WERI-Rb-1 (cell line): ENCODE data around the gene FBN3.

Experiments used
- DNase-seq: peaks from one replicate; pipeline ENCODE4 v3.0.0-alpha.2; 2020
- H3K27ac ChIP-seq: fragments of 250-450 bp; sonication (Bioruptor Pico); 2 replicates; pipeline ENCODE4 v1.5.1; 2020; ENCODE audit warnings: mild to moderate bottlenecking, moderate library complexity
- H3K27me3 ChIP-seq: fragments of 250-450 bp; sonication (Bioruptor Pico); 2 replicates; pipeline ENCODE4 v1.5.1; 2021; ENCODE audit warnings: mild to moderate bottlenecking, low read depth, moderate library complexity; ENCODE audit not compliant: insufficient read depth, severe bottlenecking
- H3K36me3 ChIP-seq: fragments of 250-450 bp; sonication (Bioruptor Pico); 2 replicates; pipeline ENCODE4 v1.5.1; 2020; ENCODE audit warnings: mild to moderate bottlenecking, moderate library complexity
- H3K4me3 ChIP-seq: 2 replicates; pipeline ENCODE4 v1.5.1; 2011; ENCODE audit warnings: low read depth, mild to moderate bottlenecking, control low read depth, low read length
- H3K9me3 ChIP-seq: fragments of 250-450 bp; sonication (Bioruptor Pico); 2 replicates; pipeline ENCODE4 v1.5.1; 2021; ENCODE audit warnings: mild to moderate bottlenecking, moderate library complexity; ENCODE audit not compliant: severe bottlenecking
- TF ChIP-seq, protein P1 (sequence below): IDR thresholded peaks from 2 replicates; pipeline ENCODE4 v1.5.1; 2011; ENCODE audit warnings: low read depth, mild to moderate bottlenecking, control low read depth, inconsistent platforms, low read length

The FBN3 gene

DNA sequence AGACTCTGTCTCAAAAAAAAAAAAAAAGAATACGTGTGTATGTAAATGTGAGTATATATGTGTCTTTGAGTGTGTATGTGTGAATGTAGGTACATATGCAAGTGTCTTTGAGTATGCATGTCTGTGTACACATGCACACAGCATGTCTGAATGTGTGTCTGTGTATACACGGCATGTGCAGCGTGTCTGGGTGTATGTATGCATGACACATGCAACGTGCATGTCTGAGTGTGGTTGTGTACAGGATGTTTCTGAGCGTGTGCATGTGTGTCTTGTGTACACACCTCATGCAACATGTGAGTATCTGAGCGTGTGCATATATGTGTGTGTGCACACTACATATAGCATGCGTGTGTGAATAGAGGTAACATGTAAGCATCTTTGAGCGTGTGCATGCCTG lies 20.8 kb downstream of the FBN3 start:
- no peak for DNase-seq
- no peak overlapping the region for H3K4me3 ChIP-seq
- H3K27ac ChIP-seq: no peak overlapping the region
- H3K27me3 ChIP-seq: no peaks in the 10 kb centered on the region
- TF ChIP-seq, protein P1, sequence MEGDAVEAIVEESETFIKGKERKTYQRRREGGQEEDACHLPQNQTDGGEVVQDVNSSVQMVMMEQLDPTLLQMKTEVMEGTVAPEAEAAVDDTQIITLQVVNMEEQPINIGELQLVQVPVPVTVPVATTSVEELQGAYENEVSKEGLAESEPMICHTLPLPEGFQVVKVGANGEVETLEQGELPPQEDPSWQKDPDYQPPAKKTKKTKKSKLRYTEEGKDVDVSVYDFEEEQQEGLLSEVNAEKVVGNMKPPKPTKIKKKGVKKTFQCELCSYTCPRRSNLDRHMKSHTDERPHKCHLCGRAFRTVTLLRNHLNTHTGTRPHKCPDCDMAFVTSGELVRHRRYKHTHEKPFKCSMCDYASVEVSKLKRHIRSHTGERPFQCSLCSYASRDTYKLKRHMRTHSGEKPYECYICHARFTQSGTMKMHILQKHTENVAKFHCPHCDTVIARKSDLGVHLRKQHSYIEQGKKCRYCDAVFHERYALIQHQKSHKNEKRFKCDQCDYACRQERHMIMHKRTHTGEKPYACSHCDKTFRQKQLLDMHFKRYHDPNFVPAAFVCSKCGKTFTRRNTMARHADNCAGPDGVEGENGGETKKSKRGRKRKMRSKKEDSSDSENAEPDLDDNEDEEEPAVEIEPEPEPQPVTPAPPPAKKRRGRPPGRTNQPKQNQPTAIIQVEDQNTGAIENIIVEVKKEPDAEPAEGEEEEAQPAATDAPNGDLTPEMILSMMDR: no peak
- H3K9me3 ChIP-seq: no peaks in the 10 kb centered on the region
- H3K36me3 ChIP-seq: peaks cover 8% of the 10 kb centered on the region

GRCh38 chr19:8127311-8127710 lies 22.1 kb downstream of the FBN3 start:
- TF ChIP-seq, protein P1: no peak
- Histone ChIP-seq H3K36me3 (peaks cover 8% of the 10 kb centered on the region), H3K9me3 (no peaks in the 10 kb centered on the region), H3K4me3 (no peak overlapping the region), H3K27me3 (no peaks in the 10 kb centered on the region), H3K27ac (no peak overlapping the region)
- no peak for DNase-seq

DNA sequence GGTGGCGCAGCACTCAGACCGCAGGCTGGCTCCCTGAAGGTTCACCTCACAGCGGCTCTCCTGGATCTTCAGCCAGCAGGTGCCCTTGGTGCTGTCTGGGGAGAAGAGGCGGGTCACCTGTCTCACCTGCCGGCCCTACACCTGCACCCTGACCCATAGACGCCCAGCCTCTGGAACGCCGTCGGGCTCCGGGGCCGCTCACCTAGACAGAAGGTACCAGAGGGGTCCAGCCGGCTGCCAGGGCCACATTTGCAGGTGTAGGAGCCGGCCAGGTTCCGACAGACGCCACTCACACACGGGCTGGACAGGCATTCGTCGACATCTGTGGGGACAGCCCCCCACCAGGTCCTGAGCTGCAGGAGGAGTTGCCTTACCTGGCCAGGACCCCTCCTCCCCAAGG lies 22.9 kb downstream of the FBN3 start:
- H3K27ac ChIP-seq: no peak overlapping the region
- H3K4me3 ChIP-seq: no peak overlapping the region
- no peak for DNase-seq
- TF ChIP-seq, protein P1: no peak
- H3K9me3 ChIP-seq: no peaks in the 10 kb centered on the region
- H3K27me3 ChIP-seq: no peaks in the 10 kb centered on the region
- peaks cover 8% of the 10 kb centered on the region for H3K36me3 ChIP-seq

- Histone ChIP-seq H3K27ac (no peak overlapping the region), H3K27me3 (no peaks in the 10 kb centered on the region), H3K36me3 (peaks cover 8% of the 10 kb centered on the region), H3K9me3 (no peaks in the 10 kb centered on the region), H3K4me3 (no peak overlapping the region)
- DNase-seq: no peak
- TF ChIP-seq, protein P1: no peak
Observed at GRCh38 chr19:8126008-8126407, 23.4 kb downstream of the FBN3 start.

DNA sequence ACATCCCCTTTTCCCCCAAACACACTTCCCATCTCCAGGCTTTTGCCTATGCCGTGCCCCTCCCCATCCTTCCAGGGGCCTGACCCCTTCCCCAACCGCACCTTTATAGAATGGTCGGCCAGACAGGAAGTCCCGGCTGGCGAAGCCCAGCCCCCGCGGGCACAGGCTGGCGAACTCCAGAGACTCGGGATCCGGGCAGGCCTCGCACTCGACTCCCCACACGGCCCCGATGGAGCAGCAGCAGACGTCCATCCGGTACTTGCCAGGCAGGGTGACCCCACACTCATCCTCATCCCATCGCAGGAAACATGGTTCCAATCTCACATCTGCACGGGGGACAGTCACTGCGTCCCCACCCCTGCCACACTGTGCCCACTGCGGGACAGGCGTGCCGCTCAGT lies 25.7 kb downstream of the FBN3 start:
- TF ChIP-seq, protein P1: no peak
- no peak for DNase-seq
- no peaks in the 10 kb centered on the region for H3K9me3 ChIP-seq
- peaks cover 6% of the 10 kb centered on the region for H3K36me3 ChIP-seq
- H3K4me3 ChIP-seq: no peak overlapping the region
- H3K27ac ChIP-seq: no peak overlapping the region
- H3K27me3 ChIP-seq: no peaks in the 10 kb centered on the region
